Activated CD8-positive, alpha-beta memory T cell treated with anti-CD3 and anti-CD28 coated beads for 36 hours (primary cell): ENCODE data around the gene ACRBP. TPM values are rescaled to one million over a fixed set of nuclear protein-coding genes. Genes with fewer than 3 reads are reported as not detected.

Experiments
- CTCF ChIA-PET: fragments of 350-600 bp; sonication (Branson Sonifier 250); formaldehyde crosslinking; loops from one replicate; lab custom pipeline; 2021; ENCODE audit warnings: antibody characterized with exemption; lab: Charles Lee
- POLR2A ChIA-PET: fragments of 350-600 bp; sonication (Branson Sonifier 250); formaldehyde crosslinking; loops from one replicate; lab custom pipeline; 2021; ENCODE audit warnings: antibody characterized with exemption; lab: Charles Lee
- total RNA-seq, 2 experiments: library from RNA; stranded (reverse); gene quantifications; one replicate each; pipeline ENCODE4 v1.2.3, GENCODE V29; 2021

ACRBP gene
- total RNA-seq, 2 experiments from 2014 or later = 0.88 to 0.95 TPM

DNA sequence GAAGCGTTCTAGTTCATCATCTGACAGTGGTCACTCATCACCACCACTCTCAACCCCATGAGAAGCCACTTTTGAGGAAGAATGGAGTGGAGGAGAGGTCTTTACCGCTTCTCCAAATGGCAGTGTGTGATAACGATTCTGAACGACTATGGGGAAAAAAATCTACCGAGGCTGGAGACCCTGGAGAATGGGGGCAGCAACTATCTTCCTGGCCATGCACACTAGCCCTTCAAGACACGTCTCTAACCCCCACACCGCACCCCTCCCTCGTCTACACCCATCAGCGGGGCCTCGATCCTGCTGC, 15.3 kb upstream of the ACRBP start:
- ChIA-PET CTCF (no interaction called here), POLR2A (no interaction called here)

GRCh38 chr12:6653987-6654386, 6.8 kb upstream of the ACRBP start:
- ChIA-PET POLR2A (no interaction called here), CTCF (no interaction called here)

GRCh38 chr12:6653342-6653741, 6.1 kb upstream of the ACRBP start:
- ChIA-PET POLR2A (interaction anchor here (0.6 kb wide), 1 partner anchor 95 kb away, joined by 6 read pairs; no protein-coding TSS in a partner anchor), CTCF (no interaction called here)

GRCh38 chr12:6652391-6652790, 5.2 kb upstream of the ACRBP start:
- POLR2A ChIA-PET = interaction anchor here (0.6 kb wide), 1 partner anchor 94 kb away, joined by 6 read pairs; no protein-coding TSS in a partner anchor
- CTCF ChIA-PET = interaction anchor here (0.6 to 1.3 kb wide), 2 partner anchors 11 to 19 kb away, joined by 4 read pairs; no protein-coding TSS in a partner anchor

DNA sequence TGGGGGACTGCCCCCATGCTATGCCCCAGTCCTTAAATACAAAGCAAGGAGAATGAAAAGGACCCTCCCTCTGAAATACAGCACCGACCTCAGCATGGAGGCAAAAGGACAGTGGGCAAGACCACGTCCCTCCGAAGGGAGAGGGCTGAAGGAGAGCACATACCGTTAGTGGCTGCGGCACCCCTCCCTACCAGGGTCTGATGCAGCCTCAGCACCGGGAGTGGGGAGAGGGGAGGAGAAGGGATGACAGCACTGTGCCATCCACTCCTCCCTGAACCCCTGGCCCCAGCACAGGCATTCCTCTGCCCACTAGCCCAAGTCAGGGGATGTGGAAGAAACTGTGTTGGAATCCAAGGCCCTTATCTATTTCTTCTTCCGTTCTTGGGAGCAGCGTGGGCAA, 3.6 kb upstream of the ACRBP start:
- ChIA-PET POLR2A (no interaction called here), CTCF (no interaction called here)

DNA sequence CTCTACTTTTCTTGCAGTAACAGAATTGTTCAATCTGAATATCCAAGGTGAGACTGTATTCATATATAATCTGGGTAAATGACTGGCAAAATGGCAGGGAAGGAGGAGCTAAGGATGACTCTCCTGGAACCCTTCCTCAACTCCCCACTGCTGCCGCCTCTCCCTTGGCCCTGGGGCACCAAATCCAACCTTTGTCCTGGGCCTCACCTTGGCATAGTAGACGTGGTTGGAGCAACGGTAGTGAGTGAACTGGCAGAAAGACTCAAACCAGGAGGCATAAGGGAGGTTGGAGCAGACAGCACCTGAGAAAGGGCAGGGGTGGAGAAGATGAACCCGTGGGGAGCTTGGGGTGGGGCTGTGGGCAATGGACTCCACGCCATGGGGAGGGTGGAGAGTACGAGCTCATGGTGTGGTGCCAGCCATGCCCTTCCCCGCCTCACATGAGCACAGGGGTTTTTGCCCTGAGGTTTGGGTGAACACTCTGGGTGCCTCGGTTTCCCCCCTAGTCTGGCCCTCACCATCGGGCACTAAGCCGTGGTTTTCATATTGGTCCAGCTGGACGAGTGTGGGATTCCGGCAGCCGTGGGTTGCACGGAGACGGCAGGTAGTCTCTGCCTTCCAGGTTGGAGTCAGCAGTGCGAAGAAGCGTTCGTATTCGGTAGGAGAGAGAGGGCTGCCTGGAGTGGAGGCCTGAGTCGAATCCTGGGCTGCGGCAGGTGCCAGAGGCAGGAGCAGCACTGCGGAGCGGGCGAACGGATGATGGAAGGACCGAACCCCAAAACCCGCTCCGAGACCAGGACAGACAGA, 753 bp downstream of the ACRBP start:
- CTCF ChIA-PET = interaction anchor here (0.8 kb wide), 1 partner anchor 38 kb away, joined by 3 read pairs; no protein-coding TSS in a partner anchor
- POLR2A ChIA-PET = no interaction called here

GRCh38 chr12:6644903-6645302, 2.3 kb downstream of the ACRBP start:
- ChIA-PET POLR2A (no interaction called here), CTCF (interaction anchor here (1.3 to 1.9 kb wide), 3 partner anchors 14 to 180 kb away, joined by 3 to 8 read pairs (median 4); no protein-coding TSS in a partner anchor)

- ChIA-PET POLR2A (no interaction called here), CTCF (interaction anchor here (1.3 to 1.9 kb wide), 3 partner anchors 13 to 181 kb away, joined by 3 to 8 read pairs (median 4); no protein-coding TSS in a partner anchor)
Observed at GRCh38 chr12:6644257-6644596, 3.0 kb downstream of the ACRBP start.

DNA sequence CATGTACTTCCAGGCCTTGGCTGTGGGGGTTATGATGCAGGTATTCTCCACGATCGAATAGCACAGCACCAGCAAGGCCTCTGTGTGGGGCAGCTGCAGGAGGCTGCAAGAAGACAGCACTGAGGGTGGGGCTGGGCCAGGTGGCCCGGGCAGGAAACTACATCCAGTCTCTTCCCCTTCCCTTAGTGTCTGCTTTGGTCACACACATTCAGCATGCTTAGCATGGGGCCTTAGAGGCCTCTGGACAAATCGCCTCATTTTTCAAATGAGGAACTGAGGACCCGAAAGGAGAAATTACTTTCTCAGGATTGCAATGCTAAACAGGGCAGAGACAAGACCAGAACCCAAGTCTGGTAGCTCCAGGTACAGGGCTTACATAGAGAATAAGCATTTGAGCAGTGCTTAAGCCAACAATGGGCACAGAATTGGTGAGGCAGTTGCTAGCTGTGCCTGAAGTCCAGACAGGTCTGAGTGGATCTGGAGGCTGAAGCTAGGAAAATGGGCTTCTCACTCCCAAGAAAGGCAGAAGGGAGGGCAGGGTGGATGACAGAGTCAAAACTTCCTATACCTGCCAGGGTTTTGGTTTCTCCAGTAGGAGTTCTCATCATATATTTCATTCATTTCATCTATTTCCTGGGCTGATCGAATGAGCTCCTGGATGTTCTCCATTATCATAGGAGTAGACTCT, 3.5 kb downstream of the ACRBP start:
- CTCF ChIA-PET = interaction anchor here (1.3 to 1.9 kb wide), 3 partner anchors 12 to 182 kb away, joined by 3 to 8 read pairs (median 4); no protein-coding TSS in a partner anchor
- POLR2A ChIA-PET = interaction anchor here (0.6 to 1.0 kb wide), 2 partner anchors 18 to 39 kb away, joined by 4 to 12 read pairs; no protein-coding TSS in a partner anchor

DNA sequence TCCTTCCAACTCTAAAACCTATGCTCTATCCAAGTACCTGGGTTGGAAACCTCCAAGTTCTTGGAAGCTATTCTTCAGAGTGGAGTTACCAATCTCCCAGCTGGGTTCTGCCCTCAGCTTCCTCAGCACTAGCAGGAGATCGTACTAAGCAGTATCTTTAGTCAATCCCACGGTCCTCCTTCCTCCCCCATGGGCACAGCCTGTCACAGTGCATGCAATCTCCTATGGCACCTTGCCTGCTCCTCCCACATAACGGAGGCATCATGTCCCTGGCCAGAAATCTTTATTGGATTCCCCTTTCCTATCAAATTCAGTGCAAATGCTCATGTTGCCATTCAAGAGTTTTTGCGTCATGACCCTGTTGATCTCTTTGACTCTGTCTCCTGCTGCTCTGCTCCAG, 6.1 kb downstream of the ACRBP start:
- CTCF ChIA-PET = interaction anchor here (0.6 kb wide), 1 partner anchor 1346 kb away, joined by 3 read pairs; no protein-coding TSS in a partner anchor
- POLR2A ChIA-PET = no interaction called here

DNA sequence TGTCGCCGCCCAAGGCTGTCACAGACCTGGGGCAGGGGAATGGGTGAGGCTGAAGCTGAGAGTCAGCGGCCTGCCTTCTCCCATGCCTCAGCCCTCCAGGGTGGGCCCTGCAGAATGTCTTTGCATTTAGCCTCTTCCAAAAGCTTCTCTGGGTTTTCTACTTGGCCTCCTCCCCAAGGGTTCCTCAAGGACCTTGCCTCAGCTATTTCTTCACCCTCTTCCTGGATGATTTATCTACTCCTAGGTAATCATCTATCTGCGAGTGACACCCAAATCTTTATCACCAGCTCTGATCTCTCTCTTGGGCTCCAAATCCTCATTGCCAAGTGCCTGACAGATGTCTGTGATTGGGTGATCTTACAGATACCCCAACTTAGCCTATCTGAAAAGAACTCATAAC, 6.7 kb downstream of the ACRBP start:
- CTCF ChIA-PET = interaction anchor here (0.6 kb wide), 1 partner anchor 1346 kb away, joined by 3 read pairs; no protein-coding TSS in a partner anchor
- POLR2A ChIA-PET = no interaction called here

- CTCF ChIA-PET = interaction anchor here (0.7 to 1.2 kb wide), 3 partner anchors 10 to 25 kb away, joined by 3 to 5 read pairs (median 3); no protein-coding TSS in a partner anchor
- POLR2A ChIA-PET = no interaction called here
Observed at GRCh38 chr12:6639151-6639801, 8.0 kb downstream of the ACRBP start.

GRCh38 chr12:6638305-6638704, 8.9 kb downstream of the ACRBP start:
- ChIA-PET POLR2A (no interaction called here), CTCF (no interaction called here)

GRCh38 chr12:6635856-6636531, 11.2 kb downstream of the ACRBP start, which contains the start of gene LPAR5:
Gene LPAR5, minus strand, starts transcription at chr12:6635959. Its CDS starts 14,711 bp downstream, at chr12:6621248.
- CTCF ChIA-PET = interaction anchor here (0.7 to 1.2 kb wide), 4 partner anchors 16 to 200 kb away, joined by 3 read pairs; no protein-coding TSS in a partner anchor
- POLR2A ChIA-PET = interaction anchor here (1.0 kb wide), 1 partner anchor 54 kb away, joined by 3 read pairs; the partner anchor contains the start of gene ZNF384

DNA sequence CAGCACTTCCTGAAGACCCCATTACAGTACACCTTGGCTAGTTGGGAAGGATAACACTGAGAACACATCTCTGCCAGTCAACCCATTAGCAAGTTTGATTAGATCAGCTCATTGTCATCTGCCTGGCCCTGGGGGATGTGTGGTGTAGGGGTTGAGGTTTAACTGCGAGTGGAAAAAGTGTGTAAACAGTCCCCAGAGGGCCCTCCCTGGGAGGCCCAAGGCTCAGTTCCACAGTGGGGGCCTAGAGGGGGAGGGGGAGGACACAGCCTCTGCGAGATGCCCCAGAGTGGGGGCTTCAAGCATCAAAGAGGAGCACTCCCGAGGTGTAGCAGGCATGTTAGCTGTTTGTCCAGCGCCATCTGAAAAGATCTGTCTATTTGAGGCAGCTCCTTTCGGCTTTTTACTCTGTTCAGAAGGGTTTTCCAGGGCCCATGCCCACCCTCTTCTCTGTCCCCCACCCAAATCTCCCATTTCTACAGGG, 11.8 kb downstream of the ACRBP start:
- POLR2A ChIA-PET = interaction anchor here (0.6 to 1.0 kb wide), 2 partner anchors 22 to 54 kb away, joined by 3 to 4 read pairs; partner anchors contain the start of gene ZNF384
- CTCF ChIA-PET = interaction anchor here (0.6 to 1.2 kb wide), 6 partner anchors 16 to 278 kb away, joined by 3 read pairs; no protein-coding TSS in a partner anchor

GRCh38 chr12:6632026-6632983, 14.9 kb downstream of the ACRBP start:
- POLR2A ChIA-PET = interaction anchor here (0.9 to 1.4 kb wide), 3 partner anchors 26 to 236 kb away, joined by 3 to 4 read pairs (median 3); partner anchors contain the start of genes CHD4 and COPS7A
- CTCF ChIA-PET = interaction anchor here (0.8 to 3.0 kb wide), 3 partner anchors 12 to 57 kb away, joined by 4 to 19 read pairs (median 4); partner anchors contain the start of gene ZNF384

DNA sequence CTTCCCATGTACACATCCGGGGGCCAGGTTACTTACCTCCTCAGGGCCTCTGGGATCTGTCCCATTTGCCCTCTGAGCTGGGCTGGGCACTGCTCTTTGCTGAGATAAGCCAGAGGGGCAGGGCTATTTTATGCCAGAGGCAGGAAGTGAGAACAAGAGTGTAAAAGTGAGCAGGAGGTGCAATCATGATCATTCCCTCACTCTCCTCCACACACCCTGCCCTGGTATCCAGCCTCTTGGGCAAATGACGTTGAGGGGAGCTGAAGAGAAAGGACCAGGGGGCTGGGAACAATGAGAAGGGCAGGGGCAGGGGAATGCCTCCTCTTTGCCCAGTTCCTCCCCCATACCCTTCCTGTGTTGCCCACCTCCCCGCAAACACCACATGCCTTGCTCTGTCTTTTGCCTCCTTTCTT, 15.7 kb downstream of the ACRBP start:
- CTCF ChIA-PET = interaction anchor here (0.8 to 3.0 kb wide), 3 partner anchors 12 to 58 kb away, joined by 4 to 19 read pairs (median 4); partner anchors contain the start of gene ZNF384

More for the DNA sequence above, 15.7 kb downstream of the ACRBP start:
- POLR2A ChIA-PET = interaction anchor here (0.9 to 1.4 kb wide), 3 partner anchors 25 to 237 kb away, joined by 3 to 4 read pairs (median 3); partner anchors contain the start of genes CHD4 and COPS7A
